ENCODE data around the gene USH2A.

DNA sequence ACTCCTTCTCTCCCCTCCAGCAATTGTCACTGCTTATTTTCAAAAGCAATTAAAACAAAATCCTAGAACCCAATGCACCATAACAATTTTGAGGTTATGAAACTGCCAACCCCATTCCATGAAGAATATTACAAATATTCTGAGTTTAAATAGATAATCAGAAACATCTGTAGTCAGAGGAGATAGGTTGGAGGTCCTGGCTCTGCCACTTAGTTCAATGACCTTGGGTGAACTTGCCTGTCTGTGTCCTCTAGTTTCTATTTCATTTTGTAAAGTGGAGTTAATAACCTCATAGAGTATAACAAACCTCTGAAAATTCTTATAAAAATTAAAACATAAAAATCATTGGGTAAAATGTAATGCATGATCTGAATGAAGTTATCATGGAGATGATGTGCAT is 691.5 kb downstream of the USH2A start:
- TF ChIP-seq, protein P1, sequence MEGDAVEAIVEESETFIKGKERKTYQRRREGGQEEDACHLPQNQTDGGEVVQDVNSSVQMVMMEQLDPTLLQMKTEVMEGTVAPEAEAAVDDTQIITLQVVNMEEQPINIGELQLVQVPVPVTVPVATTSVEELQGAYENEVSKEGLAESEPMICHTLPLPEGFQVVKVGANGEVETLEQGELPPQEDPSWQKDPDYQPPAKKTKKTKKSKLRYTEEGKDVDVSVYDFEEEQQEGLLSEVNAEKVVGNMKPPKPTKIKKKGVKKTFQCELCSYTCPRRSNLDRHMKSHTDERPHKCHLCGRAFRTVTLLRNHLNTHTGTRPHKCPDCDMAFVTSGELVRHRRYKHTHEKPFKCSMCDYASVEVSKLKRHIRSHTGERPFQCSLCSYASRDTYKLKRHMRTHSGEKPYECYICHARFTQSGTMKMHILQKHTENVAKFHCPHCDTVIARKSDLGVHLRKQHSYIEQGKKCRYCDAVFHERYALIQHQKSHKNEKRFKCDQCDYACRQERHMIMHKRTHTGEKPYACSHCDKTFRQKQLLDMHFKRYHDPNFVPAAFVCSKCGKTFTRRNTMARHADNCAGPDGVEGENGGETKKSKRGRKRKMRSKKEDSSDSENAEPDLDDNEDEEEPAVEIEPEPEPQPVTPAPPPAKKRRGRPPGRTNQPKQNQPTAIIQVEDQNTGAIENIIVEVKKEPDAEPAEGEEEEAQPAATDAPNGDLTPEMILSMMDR (IDR thresholded peaks at IDR 0.05; ENCODE audit: insufficient read depth, low read depth, low read length), result no peak
- no peak for TF ChIP-seq EZH2 (IDR thresholded peaks at IDR 0.05; ENCODE audit: insufficient read depth, low read length)
